DMS 273 (cell line): Measurements from ENCODE around the gene NELFB.
"Not testable (repeated sequence)": the region's sequence is repeated elsewhere in the genome, so short reads cannot be mapped to it uniquely, and the experiment has no call there.

ENCODE experiments used
- DNase-seq: peaks from one replicate; lab custom pipeline; 2025; ENCODE audit not compliant: unreplicated experiment; lab: John Stamatoyannopoulos, UW

Gene NELFB

GRCh38 chr9:137234758-137235423, 20.2 kb upstream of the NELFB start:
- no peak for DNase-seq

GRCh38 chr9:137235424-137236237, 19.5 kb upstream of the NELFB start:
- DNase-seq, result no peak

GRCh38 chr9:137236238-137236935, 18.7 kb upstream of the NELFB start:
- DNase-seq, result peak; percentile 92

GRCh38 chr9:137236936-137237421, 18.1 kb upstream of the NELFB start:
- DNase-seq, result no peak

GRCh38 chr9:137237759-137238726, 17.1 kb upstream of the NELFB start:
- peak; percentile 69 for DNase-seq

- not testable (repeated sequence) for DNase-seq
Measured at GRCh38 chr9:137239541-137240200, 15.5 kb upstream of the NELFB start.

GRCh38 chr9:137240318-137240840, 14.7 kb upstream of the NELFB start:
- peak; percentile 86 for DNase-seq

GRCh38 chr9:137240841-137241489, 14.2 kb upstream of the NELFB start, which contains the start of gene TUBB4B:
Gene TUBB4B, plus strand, starts transcription at chr9:137241287. Its CDS starts 74 bp downstream, at chr9:137241361.
- peak; percentile 99 for DNase-seq

GRCh38 chr9:137241490-137242268, 13.4 kb upstream of the NELFB start:
- DNase-seq, result peak; percentile 64

- no peak for DNase-seq
Measured at GRCh38 chr9:137242269-137243203, 12.6 kb upstream of the NELFB start.

GRCh38 chr9:137243266-137243625, 11.9 kb upstream of the NELFB start:
- not testable (repeated sequence) for DNase-seq

GRCh38 chr9:137243626-137244485, 11.3 kb upstream of the NELFB start:
- peak; percentile 62 for DNase-seq

GRCh38 chr9:137244486-137245449, 10.4 kb upstream of the NELFB start:
- DNase-seq, result peak; percentile 62

- peak; percentile 75 for DNase-seq
Measured at GRCh38 chr9:137245450-137246421, 9.4 kb upstream of the NELFB start.
